Astrocyte of the cerebellum (primary cell): ENCODE measurements around the gene HSP90AA1.

Experiments used
- DNase-seq: peaks from one replicate; pipeline ENCODE4 v3.0.0-alpha.2; 2011; ENCODE audit warnings: low read depth
- H3K4me3 ChIP-seq: 2 replicates; pipeline ENCODE4 v1.5.1; 2011; ENCODE audit warnings: mild to moderate bottlenecking, low read depth, low read length, moderate library complexity
- in situ Hi-C: cut with HindIII; loops from 2 replicates; pipeline ENCODE4 v1.10.0; 2017; ENCODE audit warnings: low sequenced_read_pairs
- TF ChIP-seq, protein P1 (sequence below): IDR thresholded peaks from 2 replicates; pipeline ENCODE4 v1.5.1; 2012; ENCODE audit warnings: low read length, low read depth, moderate library complexity, mild to moderate bottlenecking; ENCODE audit errors: missing control alignments

HSP90AA1 gene

GRCh38 chr14:102050625-102051024 lies 36.2 kb downstream of the HSP90AA1 start:
- in situ Hi-C loops: no loop called here
- no peak overlapping the region for H3K4me3 ChIP-seq
- peak; percentile 86 for DNase-seq
- TF ChIP-seq, protein P1, sequence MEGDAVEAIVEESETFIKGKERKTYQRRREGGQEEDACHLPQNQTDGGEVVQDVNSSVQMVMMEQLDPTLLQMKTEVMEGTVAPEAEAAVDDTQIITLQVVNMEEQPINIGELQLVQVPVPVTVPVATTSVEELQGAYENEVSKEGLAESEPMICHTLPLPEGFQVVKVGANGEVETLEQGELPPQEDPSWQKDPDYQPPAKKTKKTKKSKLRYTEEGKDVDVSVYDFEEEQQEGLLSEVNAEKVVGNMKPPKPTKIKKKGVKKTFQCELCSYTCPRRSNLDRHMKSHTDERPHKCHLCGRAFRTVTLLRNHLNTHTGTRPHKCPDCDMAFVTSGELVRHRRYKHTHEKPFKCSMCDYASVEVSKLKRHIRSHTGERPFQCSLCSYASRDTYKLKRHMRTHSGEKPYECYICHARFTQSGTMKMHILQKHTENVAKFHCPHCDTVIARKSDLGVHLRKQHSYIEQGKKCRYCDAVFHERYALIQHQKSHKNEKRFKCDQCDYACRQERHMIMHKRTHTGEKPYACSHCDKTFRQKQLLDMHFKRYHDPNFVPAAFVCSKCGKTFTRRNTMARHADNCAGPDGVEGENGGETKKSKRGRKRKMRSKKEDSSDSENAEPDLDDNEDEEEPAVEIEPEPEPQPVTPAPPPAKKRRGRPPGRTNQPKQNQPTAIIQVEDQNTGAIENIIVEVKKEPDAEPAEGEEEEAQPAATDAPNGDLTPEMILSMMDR: no peak

- in situ Hi-C loops: no loop called here
- TF ChIP-seq, protein P1: no peak
- DNase-seq: no peak
- no peak overlapping the region for H3K4me3 ChIP-seq
These were observed 36.8 kb downstream of the HSP90AA1 start for GRCh38 chr14:102050026-102050405.

- TF ChIP-seq, protein P1: no peak
- DNase-seq: no peak
- in situ Hi-C loops: no loop called here
- no peak overlapping the region for H3K4me3 ChIP-seq
These were observed 37.4 kb downstream of the HSP90AA1 start for GRCh38 chr14:102049258-102050025.

DNA sequence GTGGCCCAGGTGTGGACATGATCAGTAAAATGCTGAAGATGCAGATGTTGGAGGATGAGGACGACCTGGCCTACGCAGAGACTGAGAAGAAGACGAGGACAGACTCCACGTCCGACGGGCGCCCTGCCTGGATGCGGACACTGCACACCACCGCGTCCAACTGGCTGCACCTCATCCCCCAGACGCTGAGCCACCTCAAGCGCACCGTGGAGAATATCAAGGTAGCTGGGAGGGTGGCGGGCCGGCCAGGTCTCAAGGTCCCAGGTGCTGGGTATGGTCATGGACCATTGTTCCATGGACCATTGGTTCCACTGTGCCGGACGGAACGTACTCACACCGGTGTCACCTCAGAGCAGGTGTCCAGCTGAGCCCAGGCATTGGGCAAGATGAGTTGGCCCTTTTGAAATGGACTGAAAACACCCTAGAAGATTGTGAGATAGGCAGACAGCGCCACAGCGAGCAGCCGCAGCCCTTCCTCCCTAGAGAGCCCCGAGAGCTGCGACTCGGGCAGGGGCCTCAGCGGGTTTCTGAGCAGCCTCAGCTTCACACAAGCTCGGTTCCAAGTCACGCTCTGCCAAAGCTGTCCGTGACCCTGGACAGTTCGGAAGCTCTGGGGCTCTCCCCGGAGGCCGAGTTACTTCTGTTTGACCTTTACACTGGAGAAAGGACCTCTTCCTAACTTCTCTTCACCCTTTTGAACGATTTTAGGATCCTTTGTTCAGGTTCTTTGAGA lies 38.9 kb downstream of the HSP90AA1 start:
- no peak for DNase-seq
- H3K4me3 ChIP-seq: no peak overlapping the region
- TF ChIP-seq, protein P1: no peak
- in situ Hi-C loops: no loop called here

DNA sequence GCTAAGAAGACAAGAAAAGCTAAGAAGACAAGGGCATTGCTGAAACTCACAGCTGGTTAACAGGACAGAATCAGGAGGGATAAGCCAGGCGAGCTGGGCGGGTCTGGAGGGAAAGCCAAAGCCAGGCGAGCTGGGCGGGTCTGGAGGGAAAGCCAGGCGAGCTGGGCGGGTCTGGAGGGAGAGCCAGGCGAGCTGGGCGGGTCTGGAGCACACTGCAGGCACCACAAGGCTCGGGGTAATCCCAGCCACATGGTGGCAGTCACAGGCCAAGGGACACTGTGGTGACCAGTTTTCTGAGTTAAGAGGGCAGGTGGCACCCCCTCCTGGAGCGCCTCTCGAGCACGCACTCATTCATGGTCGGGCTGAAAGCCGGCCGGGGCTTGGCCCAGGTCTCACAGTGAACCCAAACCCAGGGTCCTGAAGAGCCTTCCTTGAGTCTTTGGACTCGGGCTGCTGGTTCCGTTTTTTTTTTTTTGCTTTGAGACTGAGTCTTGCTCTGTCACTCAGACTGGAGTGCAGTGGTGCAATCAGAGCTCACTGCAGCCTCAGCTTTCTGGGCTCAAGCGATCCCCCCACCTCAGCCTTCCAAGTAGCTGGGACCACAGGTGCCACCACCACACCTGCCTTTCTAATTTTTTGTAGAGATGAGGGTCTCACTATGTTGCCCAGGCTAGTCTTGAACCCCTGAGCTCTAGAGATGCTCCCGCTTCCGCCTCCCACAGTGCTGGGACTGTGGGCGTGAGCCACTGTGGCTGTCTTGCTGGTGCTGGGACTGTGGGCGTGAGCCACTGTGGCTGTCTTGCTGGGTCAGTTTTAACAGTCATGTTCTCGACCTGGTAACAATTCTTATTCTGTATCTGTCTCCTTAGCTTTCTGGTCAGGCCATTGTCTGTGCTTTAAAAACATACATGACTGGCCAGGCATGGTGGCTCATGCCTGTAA lies 40.2 kb downstream of the HSP90AA1 start:
- in situ Hi-C loops: no loop called here
- no peak overlapping the region for H3K4me3 ChIP-seq
- peak; percentile 6 for DNase-seq
- TF ChIP-seq, protein P1: peak; percentile 15

- DNase-seq: no peak
- in situ Hi-C loops: no loop called here
- H3K4me3 ChIP-seq: no peak overlapping the region
- TF ChIP-seq, protein P1: no peak
These were observed 42.3 kb downstream of the HSP90AA1 start for GRCh38 chr14:102044566-102044965.
